B cell (primary cell): ENCODE data around the gene PGPEP1.

Source experiments
- CTCF ChIP-seq: fragments of 200-600 bp; IDR thresholded peaks from one replicate; pipeline ENCODE4 v1.8.0; 2022; ENCODE audit warnings: antibody characterized with exemption, mild to moderate bottlenecking
- EZH2 ChIP-seq: IDR thresholded peaks from 2 replicates; pipeline ENCODE4 v1.6.1; 2012; ENCODE audit warnings: borderline replicate concordance, low read depth, mild to moderate bottlenecking, moderate library complexity, low read length; ENCODE audit not compliant: insufficient read depth, poor library complexity, severe bottlenecking

GRCh38 chr19:18292810-18293641 is 47.4 kb upstream of the PGPEP1 start:
- TF ChIP-seq CTCF, result no peak
- TF ChIP-seq EZH2, result no peak
